GM19193 (cell line): ENCODE measurements around the gene SMAD6.

ENCODE experiments used
- POLR2A ChIP-seq: IDR thresholded peaks from 4 replicates; pipeline ENCODE4 v1.6.1; 2011; ENCODE audit not compliant: insufficient read depth, insufficient read length; ENCODE audit errors: extremely low read depth

Gene SMAD6

DNA sequence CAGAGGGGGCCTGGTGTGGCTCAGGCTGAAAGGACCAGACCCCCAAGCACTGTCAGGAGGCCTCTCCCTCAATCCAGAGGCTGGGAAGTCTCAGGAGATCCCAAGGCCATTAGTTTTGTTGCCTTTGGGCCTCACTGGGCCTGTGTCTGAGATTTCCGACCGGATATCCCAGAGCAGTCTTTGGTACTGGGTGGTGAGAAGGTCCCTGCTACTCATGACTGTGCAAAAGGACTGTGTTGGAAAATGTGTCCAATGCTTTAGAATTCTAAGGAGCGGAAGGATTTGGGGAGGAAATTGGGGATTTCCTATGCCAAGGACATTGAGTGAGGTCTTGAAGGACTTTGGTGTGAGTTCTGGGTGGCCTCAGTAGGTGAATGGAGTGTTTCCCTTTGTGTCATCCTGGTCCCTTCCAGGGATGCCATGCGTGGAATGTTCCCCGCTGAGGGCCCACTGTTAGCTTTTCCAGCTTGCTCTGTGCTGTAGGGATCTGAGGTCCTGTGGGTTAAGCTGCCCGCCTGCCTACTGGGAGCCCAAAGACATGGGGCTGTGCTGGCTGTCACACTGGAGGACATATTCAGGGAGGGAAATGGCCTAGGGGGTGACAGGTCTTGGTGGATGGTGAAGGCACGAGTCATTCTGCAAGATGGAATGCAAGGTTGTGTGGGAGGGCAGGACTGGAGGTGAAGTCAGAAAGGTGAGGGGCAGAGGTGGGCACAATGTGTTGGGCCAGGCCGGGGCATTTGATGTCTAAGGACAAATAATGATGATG, 16.4 kb downstream of the SMAD6 start:
- no peak for TF ChIP-seq POLR2A

DNA sequence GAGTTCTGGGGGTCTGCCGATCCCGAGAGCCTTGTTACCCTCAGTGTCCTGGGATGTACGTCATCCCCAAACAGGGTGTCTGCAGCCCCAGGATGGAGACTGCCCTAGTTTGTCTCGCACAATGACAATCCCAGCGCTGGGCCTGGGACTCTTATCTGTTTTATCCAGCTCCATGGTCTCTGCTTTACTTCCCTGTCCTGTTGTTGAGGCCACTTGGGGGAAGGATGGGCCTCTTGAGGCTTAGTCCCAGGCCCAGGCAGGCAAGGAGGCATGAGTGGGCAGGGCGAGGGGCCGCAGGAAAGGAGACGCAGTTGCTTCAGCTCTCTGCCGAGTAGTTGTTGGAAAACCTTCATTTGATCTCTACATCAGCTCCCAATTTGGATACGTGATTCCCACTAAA, 17.4 kb downstream of the SMAD6 start:
- TF ChIP-seq POLR2A, result no peak

- TF ChIP-seq POLR2A, result no peak
Measured at GRCh38 chr15:66720206-66721010, 18.4 kb downstream of the SMAD6 start.

DNA sequence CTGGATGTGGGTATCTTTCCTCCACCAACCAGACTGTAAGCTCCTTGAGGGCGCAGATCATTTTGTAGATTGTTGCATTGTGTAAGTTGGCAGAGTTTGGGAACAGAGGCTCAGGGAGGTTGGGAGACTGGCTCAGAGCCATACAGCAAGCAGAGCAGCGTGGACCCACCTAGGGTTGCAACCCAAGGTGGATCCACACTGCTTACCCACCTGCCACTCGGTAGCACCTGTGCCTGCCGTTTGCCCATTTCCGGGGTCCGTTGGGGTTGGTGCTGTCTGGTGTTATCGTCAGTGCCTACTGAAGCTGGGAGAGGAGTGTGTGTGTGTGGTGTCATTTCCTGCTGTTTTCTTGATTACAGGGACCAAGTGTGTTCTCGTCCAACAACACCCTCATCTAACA, 19.0 kb downstream of the SMAD6 start:
- TF ChIP-seq POLR2A, result no peak

DNA sequence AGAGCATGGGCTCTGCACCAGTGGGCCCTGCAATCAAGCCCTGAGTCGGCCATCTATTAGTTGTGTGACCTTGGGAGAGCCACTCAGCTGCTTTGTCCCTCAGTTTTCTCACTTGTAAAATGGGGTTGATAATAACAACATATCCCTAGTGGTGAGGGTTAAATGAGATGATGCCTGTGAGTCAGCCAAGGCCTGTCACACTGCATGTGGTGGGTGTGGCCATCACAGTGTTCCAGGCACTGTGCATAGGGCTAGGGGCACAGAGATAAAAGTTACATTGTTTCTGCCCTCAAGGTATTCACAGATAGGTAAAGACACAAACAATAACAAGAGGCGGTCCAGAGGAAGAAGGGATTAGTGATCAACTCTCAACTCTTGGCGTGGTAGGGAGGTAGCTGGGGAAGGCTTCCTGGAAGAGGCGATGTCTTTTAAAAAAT, 19.5 kb downstream of the SMAD6 start:
- no peak for TF ChIP-seq POLR2A

GRCh38 chr15:66721954-66722353, 19.9 kb downstream of the SMAD6 start:
- TF ChIP-seq POLR2A, result no peak

DNA sequence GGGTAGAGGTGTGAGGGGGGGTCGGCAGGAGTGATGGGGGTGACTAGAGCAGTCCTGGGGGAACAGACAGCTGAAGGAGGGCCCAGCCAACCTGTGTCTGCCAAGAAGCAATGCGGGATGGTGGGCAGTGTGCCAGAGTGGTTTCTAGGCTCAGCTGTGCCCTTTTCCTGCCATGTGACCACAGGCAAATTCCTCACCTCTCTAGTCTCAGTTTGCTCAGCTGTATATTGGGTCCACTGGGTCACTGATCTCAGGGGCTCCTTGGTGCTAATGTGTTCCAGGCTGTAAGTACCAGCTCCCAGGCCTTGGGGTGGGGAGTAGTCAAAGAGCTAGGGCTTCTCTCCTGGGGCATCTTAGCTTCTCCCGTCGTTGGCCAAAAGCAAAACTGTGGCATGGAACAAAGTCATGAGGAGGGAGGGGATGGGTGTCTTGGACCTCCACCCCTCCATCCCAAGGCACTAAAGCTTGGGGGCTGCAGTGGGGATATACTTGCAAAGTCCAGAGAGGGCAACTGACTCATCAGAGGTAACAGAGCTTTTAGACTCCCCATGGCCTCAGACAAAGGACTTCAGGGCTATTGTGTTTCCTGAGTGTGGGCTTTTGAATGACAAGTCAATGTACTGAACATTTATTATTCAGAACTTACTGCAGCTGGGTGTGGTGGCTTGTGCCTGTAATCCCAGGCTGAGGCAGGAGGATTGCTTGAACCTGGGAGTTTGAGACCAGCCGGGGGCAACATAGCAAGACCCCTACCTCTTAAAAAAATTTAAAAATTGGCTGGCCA, 20.9 kb downstream of the SMAD6 start:
- no peak for TF ChIP-seq POLR2A

DNA sequence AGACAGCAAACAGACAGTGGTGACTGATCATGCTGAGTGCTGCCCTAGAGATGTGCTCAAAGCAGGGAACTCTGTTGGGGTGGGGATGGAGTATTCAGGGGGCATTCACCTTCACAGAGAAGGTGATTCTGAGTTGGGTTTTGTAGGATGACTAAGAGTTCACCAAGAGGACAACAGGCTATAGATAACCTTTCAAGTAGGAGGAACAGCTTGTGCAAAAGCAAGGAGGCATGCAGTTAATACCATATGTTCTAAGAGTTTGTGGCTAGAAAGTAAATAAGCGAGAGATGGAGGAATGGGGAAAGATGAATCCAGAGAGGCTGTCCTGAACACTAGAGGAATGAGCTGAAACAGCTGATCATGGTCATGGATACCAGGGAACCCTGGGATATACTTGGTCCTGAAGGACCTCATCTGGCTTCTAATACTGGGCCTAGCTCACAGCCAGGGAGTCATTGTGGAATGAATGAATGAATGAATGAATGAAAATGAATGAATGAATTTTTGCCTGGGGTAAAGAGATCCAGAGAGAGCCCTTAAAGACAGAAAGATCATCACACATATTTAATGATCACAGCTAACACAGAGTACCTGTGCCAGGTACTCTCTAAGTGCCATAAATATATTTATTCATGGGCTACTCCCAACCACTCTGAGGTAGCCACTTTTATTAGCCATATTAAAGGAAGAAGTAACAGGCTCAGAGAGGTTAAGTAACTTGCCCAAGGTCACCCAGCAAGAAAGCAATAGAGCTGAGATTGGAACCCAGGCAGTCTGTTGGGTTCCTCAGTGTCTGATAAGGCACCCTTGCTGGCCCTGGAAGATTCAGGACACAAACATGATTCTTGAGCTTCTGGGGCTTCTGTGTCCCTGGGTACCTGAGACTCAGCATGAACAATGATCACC, 22.0 kb downstream of the SMAD6 start:
- no peak for TF ChIP-seq POLR2A

DNA sequence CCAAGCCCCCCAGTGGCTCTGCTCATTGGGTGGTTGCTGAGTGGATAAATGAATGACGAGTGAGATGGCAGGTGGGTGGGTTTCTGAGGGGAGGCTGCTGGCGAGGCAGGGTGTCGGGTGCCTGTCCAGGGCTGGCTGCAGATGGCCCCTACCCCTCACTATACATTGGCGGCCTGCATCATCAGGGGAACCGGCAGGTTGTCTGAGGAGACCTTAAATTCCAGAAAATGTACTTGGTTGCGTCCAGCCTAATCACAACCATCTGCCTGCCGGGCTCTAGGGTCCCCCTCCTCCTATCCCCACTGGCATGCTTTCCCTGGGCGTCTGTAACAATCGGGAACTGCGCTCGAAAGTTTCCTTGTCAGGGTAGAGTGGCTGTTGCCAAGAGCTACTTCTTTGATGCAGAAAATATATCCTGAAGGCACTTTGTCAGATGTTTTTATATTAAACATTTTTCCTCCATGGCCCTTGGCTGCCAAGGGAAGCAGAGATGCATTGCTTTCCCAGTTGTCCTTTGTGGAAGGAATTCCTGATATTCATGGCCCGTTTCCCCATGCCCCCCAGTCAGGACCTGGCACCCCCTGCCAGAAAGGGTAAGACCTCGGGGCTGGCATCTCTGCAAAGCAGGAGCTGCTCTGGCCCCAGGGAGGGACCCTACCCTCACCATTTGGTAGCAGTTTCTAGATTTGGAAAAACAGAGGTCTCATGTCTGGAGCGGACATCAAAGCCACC, 22.9 kb downstream of the SMAD6 start:
- no peak for TF ChIP-seq POLR2A

GRCh38 chr15:66725464-66725785, 23.4 kb downstream of the SMAD6 start:
- no peak for TF ChIP-seq POLR2A

GRCh38 chr15:66726386-66726785, 24.4 kb downstream of the SMAD6 start:
- TF ChIP-seq POLR2A, result no peak

DNA sequence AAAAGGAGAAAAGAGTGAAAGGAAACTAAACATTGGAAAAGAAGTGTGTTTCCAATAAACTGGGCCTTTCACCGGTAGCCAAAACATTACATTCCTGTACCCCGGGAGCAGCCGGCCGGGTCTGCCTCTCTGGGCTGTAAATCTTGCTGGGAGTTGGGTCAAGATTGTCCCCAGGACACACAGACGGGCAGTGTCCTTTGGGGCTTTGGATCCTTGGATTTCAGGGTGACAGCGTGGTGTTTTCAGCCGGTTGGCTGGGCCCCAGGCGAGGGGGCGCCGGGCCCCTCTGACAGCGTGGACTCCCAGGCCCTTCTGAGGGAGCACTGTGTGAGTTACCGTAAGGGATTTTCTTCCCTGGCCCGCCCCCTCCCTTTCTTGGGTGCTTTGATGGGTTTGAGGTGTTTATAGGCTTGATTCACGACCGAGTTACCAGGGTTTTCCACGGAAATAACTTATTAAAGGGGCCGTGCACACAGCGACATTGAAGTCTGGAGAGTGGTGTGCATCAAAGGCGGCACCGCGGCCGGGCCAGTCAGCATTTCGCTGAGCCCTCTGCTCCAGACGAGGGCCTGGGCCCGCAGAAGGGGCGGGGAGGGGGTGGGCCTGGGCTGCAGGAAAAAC, 27.4 kb downstream of the SMAD6 start:
- TF ChIP-seq POLR2A, result no peak
